Mesendoderm (in vitro differentiated cells): Measurements from ENCODE around the gene PTPRD.

ENCODE experiments used
- DNase-seq: peaks from one replicate; pipeline ENCODE4 v3.0.0; 2013
- H2AK5ac ChIP-seq: 2 replicates; pipeline ENCODE4 v1.6.1; 2013; ENCODE audit warnings: low read length, inconsistent platforms
- H2BK120ac ChIP-seq: 2 replicates; pipeline ENCODE4 v1.6.1; 2013; ENCODE audit warnings: low read depth, mild to moderate bottlenecking, low read length, moderate library complexity, mixed read lengths
- H2BK15ac ChIP-seq: replicated peaks from 2 replicates; pipeline ENCODE4 v1.6.1; 2013; ENCODE audit warnings: low read depth, mild to moderate bottlenecking, moderate library complexity
- H2BK5ac ChIP-seq: 2 replicates; pipeline ENCODE4 v1.6.1; 2013; ENCODE audit warnings: low read length, inconsistent platforms
- H3K18ac ChIP-seq: 2 replicates; pipeline ENCODE4 v1.6.1; 2013; ENCODE audit warnings: mild to moderate bottlenecking, low read length, mixed read lengths
- H3K23ac ChIP-seq: one replicate; pipeline ENCODE4 v1.6.1; 2013; ENCODE audit warnings: low read length
- H3K27ac ChIP-seq: 2 replicates; pipeline ENCODE4 v1.5.1; 2013; ENCODE audit warnings: low read depth, mild to moderate bottlenecking, inconsistent platforms, low read length, moderate library complexity
- H3K27me3 ChIP-seq: 2 replicates; pipeline ENCODE4 v1.6.1; 2013; ENCODE audit warnings: low read length, control low read depth, mild to moderate bottlenecking, inconsistent platforms; ENCODE audit not compliant: insufficient read depth, poor library complexity
- H3K36me3 ChIP-seq: 2 replicates; pipeline ENCODE4 v1.6.1; 2013; ENCODE audit warnings: low read length, inconsistent platforms; ENCODE audit not compliant: control insufficient read depth, insufficient read depth
- H3K4ac ChIP-seq: one replicate; pipeline ENCODE4 v1.6.1; 2013; ENCODE audit warnings: low read depth, mild to moderate bottlenecking, low read length, moderate library complexity
- H3K4me1 ChIP-seq: 2 replicates; pipeline ENCODE4 v1.6.1; 2013; ENCODE audit warnings: low read depth, low read length, inconsistent platforms; ENCODE audit not compliant: control insufficient read depth
- H3K4me2 ChIP-seq: 2 replicates; pipeline ENCODE4 v1.6.1; 2013; ENCODE audit warnings: low read length
- H3K4me3 ChIP-seq: 2 replicates; pipeline ENCODE4 v1.5.1; 2013; ENCODE audit warnings: mild to moderate bottlenecking, low read length
- H3K56ac ChIP-seq: one replicate; pipeline ENCODE4 v1.6.1; 2013; ENCODE audit warnings: low read length
- H3K79me1 ChIP-seq: 2 replicates; pipeline ENCODE4 v1.6.1; 2013; ENCODE audit warnings: low read length, inconsistent platforms
- H3K79me2 ChIP-seq: 2 replicates; pipeline ENCODE4 v1.6.1; 2013; ENCODE audit warnings: mild to moderate bottlenecking, low read length; ENCODE audit not compliant: control insufficient read depth, insufficient read depth
- H3K9ac ChIP-seq: 2 replicates; pipeline ENCODE4 v1.6.1; 2013; ENCODE audit warnings: low read length, inconsistent platforms
- H4K5ac ChIP-seq: one replicate; pipeline ENCODE4 v1.6.1; 2013; ENCODE audit warnings: low read length
- H4K8ac ChIP-seq: one replicate; pipeline ENCODE4 v1.6.1; 2013; ENCODE audit warnings: low read depth, mild to moderate bottlenecking, control low read depth, low read length, moderate library complexity
- WGBS: extraction: QIAGEN DNeasy Blood & Tissue Kit; methylation state at CpG from one replicate; pipeline ENCODE4 v1.1.7; 2013; ENCODE audit warnings: low lambda C conversion rate, missing lambda C conversion rate; ENCODE audit not compliant: insufficient coverage; ENCODE audit errors: extremely low coverage; 5-methylcytosine and 5-hydroxymethylcytosine counted together

The PTPRD gene

GRCh38 chr9:9973062-9973461 is 639.7 kb downstream of the PTPRD start:
- H3K56ac ChIP-seq: no peak overlapping the region
- H3K23ac ChIP-seq: no peak overlapping the region
- H2AK5ac ChIP-seq: no peak overlapping the region
- H3K18ac ChIP-seq: no peak overlapping the region
- no peaks in the 10 kb centered on the region for H3K79me1 ChIP-seq
- H3K4me1 ChIP-seq: no peaks in the 10 kb centered on the region
- WGBS: no CpG with 5 or more reads among the region's 6 CpGs
- no peak overlapping the region for H3K4me3 ChIP-seq
- no peak overlapping the region for H3K4me2 ChIP-seq
- H2BK5ac ChIP-seq: no peak overlapping the region
- no peak overlapping the region for H2BK15ac ChIP-seq
- H3K36me3 ChIP-seq: no peaks in the 10 kb centered on the region
- no peak overlapping the region for H2BK120ac ChIP-seq
- no peak overlapping the region for H3K27ac ChIP-seq
- no peak overlapping the region for H3K4ac ChIP-seq
- no peak overlapping the region for H4K8ac ChIP-seq
- no peaks in the 10 kb centered on the region for H3K79me2 ChIP-seq
- no peaks in the 10 kb centered on the region for H3K27me3 ChIP-seq
- no peak for DNase-seq
- H4K5ac ChIP-seq: no peak overlapping the region
- H3K9ac ChIP-seq: no peak overlapping the region

GRCh38 chr9:9970514-9970913 is 642.3 kb downstream of the PTPRD start:
- no peak overlapping the region for H3K27ac ChIP-seq
- H3K9ac ChIP-seq: no peak overlapping the region
- H3K4me2 ChIP-seq: no peak overlapping the region
- H4K8ac ChIP-seq: no peak overlapping the region
- no peak overlapping the region for H2BK120ac ChIP-seq
- no peak overlapping the region for H4K5ac ChIP-seq
- no CpG with 5 or more reads among the region's 5 CpGs for WGBS
- H3K4me3 ChIP-seq: no peak overlapping the region
- no peaks in the 10 kb centered on the region for H3K27me3 ChIP-seq
- no peak overlapping the region for H2BK15ac ChIP-seq
- no peak overlapping the region for H3K56ac ChIP-seq
- DNase-seq: no peak
- no peaks in the 10 kb centered on the region for H3K4me1 ChIP-seq
- H3K23ac ChIP-seq: no peak overlapping the region
- no peak overlapping the region for H3K18ac ChIP-seq
- no peaks in the 10 kb centered on the region for H3K79me1 ChIP-seq
- H3K36me3 ChIP-seq: no peaks in the 10 kb centered on the region
- no peak overlapping the region for H2AK5ac ChIP-seq
- no peaks in the 10 kb centered on the region for H3K79me2 ChIP-seq
- no peak overlapping the region for H3K4ac ChIP-seq
- no peak overlapping the region for H2BK5ac ChIP-seq

- DNase-seq: no peak
- no CpG with 5 or more reads among the region's 3 CpGs for WGBS
- Histone ChIP-seq H3K18ac (no peak overlapping the region), H3K27me3 (no peaks in the 10 kb centered on the region), H3K4me1 (no peaks in the 10 kb centered on the region), H2BK120ac (no peak overlapping the region), H3K4ac (no peak overlapping the region), H2BK15ac (no peak overlapping the region), H3K79me1 (no peaks in the 10 kb centered on the region), H3K56ac (no peak overlapping the region), H3K4me2 (no peak overlapping the region), H4K8ac (no peak overlapping the region), H4K5ac (no peak overlapping the region), H3K27ac (no peak overlapping the region), H3K23ac (no peak overlapping the region), H3K4me3 (no peak overlapping the region), H2AK5ac (no peak overlapping the region), H3K9ac (no peak overlapping the region), H3K36me3 (no peaks in the 10 kb centered on the region), H3K79me2 (no peaks in the 10 kb centered on the region), H2BK5ac (no peak overlapping the region)
Observed at GRCh38 chr9:9963841-9964240, 649.0 kb downstream of the PTPRD start.

- DNase-seq: no peak
- Histone ChIP-seq H3K4me1 (no peaks in the 10 kb centered on the region), H3K27ac (no peak overlapping the region), H3K9ac (no peak overlapping the region), H4K8ac (no peak overlapping the region), H4K5ac (no peak overlapping the region), H2BK120ac (no peak overlapping the region), H3K4ac (no peak overlapping the region), H2BK15ac (no peak overlapping the region), H2AK5ac (no peak overlapping the region), H3K79me1 (no peaks in the 10 kb centered on the region), H3K56ac (no peak overlapping the region), H3K23ac (no peak overlapping the region), H3K4me2 (no peak overlapping the region), H3K36me3 (no peaks in the 10 kb centered on the region), H3K27me3 (no peaks in the 10 kb centered on the region), H3K4me3 (no peak overlapping the region), H2BK5ac (no peak overlapping the region), H3K18ac (no peak overlapping the region), H3K79me2 (no peaks in the 10 kb centered on the region)
- WGBS: no CpG with 5 or more reads among the region's 1 CpG
Observed at GRCh38 chr9:9961934-9962333, 650.9 kb downstream of the PTPRD start.

GRCh38 chr9:9961487-9961886 is 651.3 kb downstream of the PTPRD start:
- H3K56ac ChIP-seq: no peak overlapping the region
- H2BK5ac ChIP-seq: no peak overlapping the region
- H4K8ac ChIP-seq: no peak overlapping the region
- no peak overlapping the region for H4K5ac ChIP-seq
- H3K27ac ChIP-seq: no peak overlapping the region
- no peak overlapping the region for H3K4me2 ChIP-seq
- WGBS: no CpG with 5 or more reads among the region's 2 CpGs
- no peak overlapping the region for H2BK15ac ChIP-seq
- no peak overlapping the region for H2BK120ac ChIP-seq
- H3K36me3 ChIP-seq: no peaks in the 10 kb centered on the region
- H3K4ac ChIP-seq: no peak overlapping the region
- no peak for DNase-seq
- no peak overlapping the region for H3K23ac ChIP-seq
- no peak overlapping the region for H3K9ac ChIP-seq
- H3K79me1 ChIP-seq: no peaks in the 10 kb centered on the region
- no peaks in the 10 kb centered on the region for H3K4me1 ChIP-seq
- H3K18ac ChIP-seq: no peak overlapping the region
- H3K27me3 ChIP-seq: no peaks in the 10 kb centered on the region
- H3K4me3 ChIP-seq: no peak overlapping the region
- no peaks in the 10 kb centered on the region for H3K79me2 ChIP-seq
- H2AK5ac ChIP-seq: no peak overlapping the region

GRCh38 chr9:9951556-9952160 is 661.1 kb downstream of the PTPRD start:
- Histone ChIP-seq H2BK15ac (no peak overlapping the region), H2BK120ac (no peak overlapping the region), H3K56ac (no peak overlapping the region), H3K18ac (no peak overlapping the region), H3K27me3 (no peaks in the 10 kb centered on the region), H3K79me2 (no peaks in the 10 kb centered on the region), H3K4me1 (no peaks in the 10 kb centered on the region), H3K79me1 (no peaks in the 10 kb centered on the region), H3K23ac (no peak overlapping the region), H3K4ac (no peak overlapping the region), H3K4me2 (no peak overlapping the region), H3K36me3 (no peaks in the 10 kb centered on the region), H3K4me3 (no peak overlapping the region), H3K9ac (no peak overlapping the region), H4K5ac (no peak overlapping the region), H3K27ac (no peak overlapping the region), H2BK5ac (no peak overlapping the region), H4K8ac (no peak overlapping the region), H2AK5ac (no peak overlapping the region)
- no CpG with 5 or more reads among the region's 3 CpGs for WGBS
- DNase-seq: no peak
